HG03439 (cell line): ENCODE results near the gene C16orf54.
"Not testable (repeated sequence)": the region's sequence is repeated elsewhere in the genome, so short reads cannot be mapped to it uniquely, and the experiment has no call there.

Experiments used
- ATAC-seq: cut with Tn5 transposase; IDR thresholded peaks from one replicate; pipeline ENCODE4 v1.9.1; 2021; ENCODE audit warnings: mild to moderate bottlenecking, moderate library complexity; ENCODE audit not compliant: unreplicated experiment

Gene C16orf54

DNA sequence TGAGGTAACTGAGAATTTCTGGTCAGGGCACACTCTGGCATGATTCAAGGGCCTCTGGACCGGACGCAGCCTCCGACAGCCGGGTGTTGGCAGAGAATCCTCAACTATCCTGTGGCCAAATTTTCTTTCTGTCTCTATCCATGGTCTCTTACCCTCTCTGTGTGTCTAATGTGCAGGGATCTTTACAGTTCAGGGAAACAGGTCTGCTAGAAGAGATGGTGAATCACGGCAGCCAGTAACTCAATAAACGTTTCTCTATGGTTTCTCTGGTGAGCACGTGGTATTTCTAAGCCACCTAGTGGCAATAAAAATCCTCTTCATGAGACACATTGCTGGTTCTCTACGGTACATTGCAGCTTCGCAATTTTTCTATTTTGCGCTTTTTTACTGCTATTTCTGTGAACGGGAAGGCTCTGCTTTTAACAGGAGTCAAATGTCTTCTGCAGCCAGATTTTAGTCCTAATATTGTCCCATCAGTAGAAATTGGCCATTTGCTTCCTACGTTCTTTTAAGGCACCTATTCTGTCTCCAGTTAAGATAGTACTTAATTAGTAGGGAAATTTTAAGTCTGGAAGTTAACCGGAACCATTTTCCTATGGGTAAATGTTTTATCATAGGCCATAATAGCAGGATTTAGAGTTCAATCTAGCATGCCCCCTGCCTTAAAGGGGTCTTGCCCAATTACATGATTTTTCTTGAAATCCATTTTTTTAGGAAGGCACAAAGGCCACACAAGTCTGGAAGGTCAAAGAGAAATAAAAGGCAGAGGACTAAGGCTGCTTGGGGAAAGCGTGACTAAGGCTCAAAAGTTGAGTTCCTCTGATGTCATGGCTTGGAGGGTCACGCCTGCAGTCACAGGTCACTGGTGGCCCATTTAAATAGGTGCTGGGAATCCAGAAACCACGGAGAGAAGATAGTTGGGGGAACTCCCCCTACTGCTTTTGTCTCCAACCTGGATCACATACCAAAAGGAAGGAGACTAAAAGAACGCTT lies 35.3 kb downstream of the C16orf54 start:
- ATAC-seq, result no peak

GRCh38 chr16:29709657-29710056 lies 36.1 kb downstream of the C16orf54 start:
- not testable (repeated sequence) for ATAC-seq

DNA sequence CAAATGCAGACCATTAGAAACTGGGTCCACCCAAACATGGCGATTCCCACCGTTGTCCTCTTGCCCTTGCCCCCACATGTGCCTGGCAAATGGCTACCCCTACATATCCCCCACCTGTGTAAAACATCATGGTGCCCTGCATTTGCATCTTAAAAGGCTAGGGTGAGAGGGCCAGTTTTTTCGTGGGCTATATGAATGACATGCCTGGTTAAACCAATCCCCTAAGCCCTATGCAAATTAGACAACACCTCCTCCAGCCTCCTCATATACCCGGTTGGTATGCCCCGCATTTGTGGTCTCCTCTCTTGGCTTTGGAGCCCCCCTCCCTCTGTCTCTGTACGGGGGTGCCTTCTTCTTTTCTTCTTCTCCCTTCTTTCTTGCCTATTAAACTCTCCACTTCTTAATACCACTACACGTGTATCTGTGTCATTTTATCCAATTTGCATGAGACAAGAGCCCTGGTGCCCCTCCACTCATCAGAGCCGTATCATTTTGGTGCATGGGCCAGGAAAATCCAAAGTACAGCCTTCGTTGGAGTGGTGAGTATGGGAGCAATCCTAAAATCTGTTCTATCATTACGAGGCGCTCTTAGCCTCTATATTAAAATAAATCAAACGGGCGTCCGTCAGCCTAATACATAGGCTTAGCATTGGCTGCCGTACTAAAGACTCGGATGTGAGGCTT lies 36.7 kb downstream of the C16orf54 start:
- ATAC-seq, result no peak

DNA sequence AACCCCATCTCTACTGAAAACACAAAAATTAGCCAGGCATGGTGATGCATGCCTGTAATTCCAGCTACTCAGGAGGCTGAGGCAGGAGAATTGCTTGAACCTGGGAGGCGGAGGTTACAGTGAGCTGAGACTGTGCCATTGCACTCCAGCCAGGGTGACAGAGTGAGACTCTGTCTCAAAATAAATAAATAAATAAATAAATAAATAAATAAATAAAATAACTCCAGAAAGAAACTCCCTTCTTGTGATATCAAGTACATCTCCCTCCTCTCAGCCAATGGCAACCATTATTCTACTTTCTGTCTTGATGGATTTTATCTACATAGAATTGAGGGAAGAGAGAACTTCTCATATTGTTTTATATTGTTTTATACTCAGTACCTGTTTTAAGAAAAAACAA lies 38.6 kb downstream of the C16orf54 start:
- ATAC-seq, result not testable (repeated sequence)

DNA sequence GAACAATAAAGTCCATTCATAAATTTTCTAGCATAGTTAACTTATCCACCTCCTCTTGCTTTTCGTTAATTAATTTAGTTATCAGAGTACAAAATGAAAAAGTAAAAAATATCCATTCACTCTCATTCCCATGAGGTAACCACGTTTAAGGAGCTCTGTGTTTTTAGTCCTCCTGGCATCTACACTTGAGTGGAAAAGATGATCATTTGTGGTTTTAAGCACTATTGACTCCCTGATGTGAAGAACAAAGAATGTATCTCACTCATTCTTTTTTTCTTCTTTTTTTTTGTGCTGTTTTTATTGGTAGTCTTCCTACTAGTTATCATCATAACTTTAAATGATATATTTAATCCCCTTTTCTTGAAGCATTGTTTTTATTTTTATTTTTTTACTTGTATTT lies 40.8 kb downstream of the C16orf54 start:
- ATAC-seq, result no peak

- ATAC-seq, result peak; percentile 10
Observed at GRCh38 chr16:29702269-29702668, 43.5 kb downstream of the C16orf54 start.

GRCh38 chr16:29701214-29701555 lies 44.6 kb downstream of the C16orf54 start:
- ATAC-seq, result no peak

DNA sequence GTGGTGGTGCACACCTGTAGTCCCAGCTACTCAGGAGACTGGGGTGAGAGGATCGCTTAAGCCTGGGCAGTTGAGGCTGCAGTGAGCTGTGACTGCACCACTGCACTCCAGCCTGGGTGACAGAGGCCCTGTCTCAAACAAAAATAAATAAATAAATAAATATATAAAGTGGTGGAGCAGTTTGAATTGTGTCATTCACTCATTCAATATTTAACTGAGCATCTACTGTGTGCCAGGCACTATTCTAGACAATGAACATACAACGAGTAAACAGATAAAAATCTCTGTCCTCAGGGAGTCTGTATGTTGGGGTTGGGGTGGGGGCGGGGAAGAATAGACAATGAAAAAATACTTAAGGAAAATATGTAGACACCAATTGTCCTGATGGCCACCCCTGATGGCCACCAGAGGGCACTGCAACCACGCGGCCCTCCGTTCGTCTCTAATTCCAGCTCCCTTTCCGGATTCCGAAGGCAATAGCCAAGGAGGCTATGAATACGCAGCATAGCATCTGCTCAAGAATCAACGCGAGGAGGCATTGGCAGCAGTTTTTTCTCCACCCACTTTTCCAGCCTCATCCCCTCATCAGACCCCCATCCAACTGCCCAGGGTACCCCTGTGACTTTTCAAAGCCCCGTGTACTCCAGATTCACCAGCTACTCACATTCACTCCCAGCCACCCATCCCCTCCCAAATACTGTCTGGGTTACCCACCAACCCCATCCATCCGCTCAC lies 45.4 kb downstream of the C16orf54 start:
- ATAC-seq, result no peak

DNA sequence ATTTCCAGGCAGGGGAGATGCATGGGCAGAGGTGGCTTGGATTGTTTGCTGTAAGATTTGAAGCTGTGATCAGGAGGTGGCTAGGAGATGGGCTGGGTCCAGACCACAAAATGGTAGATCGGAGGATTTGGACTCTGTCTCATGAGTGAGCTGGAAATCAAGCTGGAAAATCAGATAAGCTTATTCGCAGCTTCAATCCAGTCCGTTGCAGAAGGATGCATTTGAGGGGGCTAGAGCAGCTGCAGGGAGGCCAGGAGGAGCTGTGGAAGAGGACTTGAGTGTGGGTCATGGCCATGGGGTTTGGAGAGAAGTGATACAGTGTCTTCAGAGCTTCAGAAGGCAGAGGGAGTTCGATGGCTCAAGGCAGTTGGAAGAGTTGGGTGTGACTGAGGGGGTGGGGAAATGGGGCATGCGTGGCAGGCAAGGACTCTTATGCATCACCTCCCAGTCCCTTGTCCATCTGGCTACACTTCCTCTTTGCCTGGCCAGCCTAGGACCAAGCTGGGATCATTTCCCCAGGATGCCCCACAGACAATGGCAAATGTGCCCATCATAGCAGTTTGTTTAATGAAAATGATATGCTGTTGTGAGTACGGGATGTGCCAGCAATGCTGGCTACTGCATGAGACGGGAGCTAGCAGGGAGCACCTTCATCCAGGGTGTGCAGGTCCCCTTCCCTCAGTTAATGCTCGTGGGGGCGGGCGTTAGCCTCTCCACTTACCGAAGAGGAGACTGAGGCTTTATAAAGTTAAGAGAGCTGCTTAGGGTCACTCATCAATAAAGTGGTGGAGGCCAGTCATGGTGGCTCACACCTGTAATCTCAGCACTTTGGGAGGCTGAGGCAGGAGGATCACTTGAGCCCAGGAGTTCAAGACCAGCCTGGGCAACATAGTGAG lies 46.2 kb downstream of the C16orf54 start:
- no peak for ATAC-seq

- ATAC-seq, result no peak
Observed at GRCh38 chr16:29698484-29699323, 47.1 kb downstream of the C16orf54 start.

DNA sequence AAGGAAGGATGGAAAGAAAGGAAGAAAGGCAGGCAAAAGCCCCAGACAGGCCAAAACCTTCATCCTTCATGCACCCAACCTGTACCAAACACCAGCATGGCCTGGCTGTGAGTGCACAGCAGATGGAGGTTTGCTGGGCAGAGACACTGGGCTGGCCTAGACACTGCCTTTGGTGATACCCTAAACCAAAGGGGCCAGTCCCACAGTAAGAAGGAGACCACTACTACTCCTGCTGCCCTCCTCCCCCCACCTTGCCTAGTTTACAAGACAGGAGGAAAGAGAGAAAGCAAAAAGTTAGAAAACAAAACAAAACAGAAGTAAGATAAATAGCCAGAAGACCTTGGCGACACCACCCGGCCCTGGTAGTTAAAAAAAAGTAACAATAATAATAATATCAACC lies 47.7 kb downstream of the C16orf54 start:
- no peak for ATAC-seq

- ATAC-seq, result no peak
Observed at GRCh38 chr16:29697391-29697790, 48.4 kb downstream of the C16orf54 start.

DNA sequence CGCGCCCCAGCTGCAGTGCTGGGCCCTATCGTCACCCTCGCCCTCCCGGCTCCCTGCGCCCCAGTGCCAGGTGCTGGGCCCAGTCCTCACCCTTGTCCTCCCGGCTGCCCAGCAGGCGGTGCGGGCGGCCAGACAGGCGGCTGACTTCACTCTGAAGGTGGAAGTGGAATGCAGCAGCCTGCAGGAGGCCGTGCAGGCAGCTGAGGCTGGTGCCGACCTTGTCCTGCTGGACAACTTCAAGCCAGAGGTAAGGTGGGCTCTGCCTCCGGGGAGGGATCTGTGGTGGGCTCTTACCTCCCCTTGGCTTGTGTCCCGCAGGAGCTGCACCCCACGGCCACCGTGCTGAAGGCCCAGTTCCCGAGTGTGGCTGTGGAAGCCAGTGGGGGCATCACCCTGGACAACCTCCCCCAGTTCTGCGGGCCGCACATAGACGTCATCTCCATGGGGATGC lies 48.9 kb downstream of the C16orf54 start:
- no peak for ATAC-seq

GRCh38 chr16:29695675-29696074 lies 50.1 kb downstream of the C16orf54 start:
- not testable (repeated sequence) for ATAC-seq

- ATAC-seq, result no peak
Observed at GRCh38 chr16:29694384-29695195, 51.2 kb downstream of the C16orf54 start.

- ATAC-seq, result not testable (repeated sequence)
Observed at GRCh38 chr16:29692606-29693005, 53.2 kb downstream of the C16orf54 start.
